HepG2 (cell line): ENCODE measurements around the gene SLC13A3. TPM values are rescaled to one million over a fixed set of nuclear protein-coding genes. Genes with fewer than 3 reads are reported as not detected.

ENCODE experiments used
- AGO1 ChIP-seq: fragments of 200-400 bp; formaldehyde crosslinking; IDR thresholded peaks from 2 replicates; pipeline ENCODE4 v1.6.1; 2017; ENCODE audit warnings: mild to moderate bottlenecking, low read depth, low read length, moderate library complexity; ENCODE audit not compliant: poor library complexity, severe bottlenecking
- AKNA ChIP-seq: sonication (generic); formaldehyde crosslinking; IDR thresholded peaks from 2 replicates; pipeline ENCODE4 v1.4.0; 2020; ENCODE audit warnings: missing genetic modification reagents, borderline replicate concordance
- DBP ChIP-seq: sonication (generic); formaldehyde crosslinking; IDR thresholded peaks from 2 replicates; pipeline ENCODE4 v1.4.0; 2020; ENCODE audit warnings: missing genetic modification reagents; ENCODE audit errors: not compliant biosample characterization
- FOXA3 ChIP-seq: IDR thresholded peaks from 2 replicates; pipeline ENCODE4 v1.6.1; 2016; ENCODE audit warnings: missing genetic modification reagents, missing compliant biosample characterization
- FOXC1 ChIP-seq: sonication (generic); formaldehyde crosslinking; IDR thresholded peaks from 2 replicates; pipeline ENCODE4 v1.8.0; 2022; ENCODE audit warnings: mild to moderate bottlenecking, missing genetic modification reagents, borderline replicate concordance
- NBN ChIP-seq: fragments of 450-650 bp; conservative IDR thresholded peaks from 2 replicates; pipeline ENCODE4 v1.6.1; 2017
- NFKB2 ChIP-seq: sonication (generic); formaldehyde crosslinking; IDR thresholded peaks from 2 replicates; pipeline ENCODE4 v1.4.0; 2020; ENCODE audit warnings: missing genetic modification reagents, borderline replicate concordance
- NFRKB ChIP-seq: fragments of 450-650 bp; IDR thresholded peaks from 2 replicates; pipeline ENCODE4 v1.6.1; 2017
- PTBP1 ChIP-seq: fragments of 200-400 bp; formaldehyde crosslinking; IDR thresholded peaks from 2 replicates; pipeline ENCODE4 v1.6.1; 2018; ENCODE audit warnings: low read length, low read depth; ENCODE audit not compliant: poor library complexity, severe bottlenecking
- REXO4 ChIP-seq: sonication (generic); formaldehyde crosslinking; IDR thresholded peaks from 2 replicates; pipeline ENCODE4 v1.8.0; 2022; ENCODE audit warnings: missing genetic modification reagents, mild to moderate bottlenecking, borderline replicate concordance
- ZHX2 ChIP-seq, 2 experiments: sonication (generic) in 1 of 2; formaldehyde crosslinking in 1 of 2; IDR thresholded peaks; 2 replicates each; pipeline versions ENCODE4 v1.6.1 to v1.9.0; 2014 to 2022; ENCODE audit warnings: antibody characterized with exemption in 1 of 2, borderline replicate concordance in 1 of 2, inconsistent platforms in 1 of 2, low read depth in 1 of 2, missing genetic modification reagents in 1 of 2
- ZMYM3 ChIP-seq: sonication (generic); formaldehyde crosslinking; IDR thresholded peaks from 2 replicates; pipeline ENCODE4 v1.5.1; 2020; ENCODE audit warnings: mild to moderate bottlenecking, missing genetic modification reagents
- ZNF350 ChIP-seq: sonication (generic); formaldehyde crosslinking; IDR thresholded peaks from 2 replicates; pipeline ENCODE4 v1.4.0; 2020; ENCODE audit warnings: mild to moderate bottlenecking, low read depth, missing genetic modification reagents, borderline replicate concordance
- ZNF556 ChIP-seq: sonication (generic); formaldehyde crosslinking; IDR thresholded peaks from 2 replicates; pipeline ENCODE4 v1.4.0; 2020; ENCODE audit warnings: mild to moderate bottlenecking, missing genetic modification reagents, borderline replicate concordance
- ZNF615 ChIP-seq: sonication (generic); formaldehyde crosslinking; IDR thresholded peaks from 2 replicates; pipeline ENCODE4 v1.5.0; 2020; ENCODE audit warnings: mild to moderate bottlenecking, missing genetic modification reagents, borderline replicate concordance
- ZNF644 ChIP-seq: IDR thresholded peaks from 2 replicates; pipeline ENCODE4 v1.6.1; 2016; ENCODE audit warnings: low read depth
- ZNF761 ChIP-seq: sonication (generic); formaldehyde crosslinking; conservative IDR thresholded peaks from 2 replicates; pipeline ENCODE4 v1.4.0; 2020; ENCODE audit warnings: mild to moderate bottlenecking, missing genetic modification reagents
- polyA plus RNA-seq, 8 experiments: library from polyadenylated mRNA; depleted of rRNA in 3 of 8; stranded (reverse) in 7 of 8; unstranded in 1 of 8; fragments of >200 nt; fragmentation: Illumina TruSeq in 4 of 8; extraction: Trizol in 4 of 8; gene quantifications; 2 replicates each; pipeline versions ENCODE4 v1.2.1 to v1.2.3, GENCODE V29; 2011 to 2016; ENCODE audit warnings: low read depth in 4 of 8, missing spikeins in 1 of 8, mixed read lengths in 1 of 8; ENCODE audit not compliant: insufficient read depth in 1 of 8
- total RNA-seq, 5 experiments: library from RNA; depleted of rRNA; stranded (reverse); fragments of >200 nt; fragmentation: Illumina TruSeq; extraction: Trizol; gene quantifications; 2 replicates each; pipeline ENCODE4 v1.2.3, GENCODE V29; 2016; ENCODE audit warnings: low read depth in 1 of 5

SLC13A3 gene
- total and polyA plus RNA-seq, 2 of the 13 experiments (the other 11 are each of a cell fraction or from before 2014, with no cell fraction given): 66.5 to 76.0 TPM

DNA sequence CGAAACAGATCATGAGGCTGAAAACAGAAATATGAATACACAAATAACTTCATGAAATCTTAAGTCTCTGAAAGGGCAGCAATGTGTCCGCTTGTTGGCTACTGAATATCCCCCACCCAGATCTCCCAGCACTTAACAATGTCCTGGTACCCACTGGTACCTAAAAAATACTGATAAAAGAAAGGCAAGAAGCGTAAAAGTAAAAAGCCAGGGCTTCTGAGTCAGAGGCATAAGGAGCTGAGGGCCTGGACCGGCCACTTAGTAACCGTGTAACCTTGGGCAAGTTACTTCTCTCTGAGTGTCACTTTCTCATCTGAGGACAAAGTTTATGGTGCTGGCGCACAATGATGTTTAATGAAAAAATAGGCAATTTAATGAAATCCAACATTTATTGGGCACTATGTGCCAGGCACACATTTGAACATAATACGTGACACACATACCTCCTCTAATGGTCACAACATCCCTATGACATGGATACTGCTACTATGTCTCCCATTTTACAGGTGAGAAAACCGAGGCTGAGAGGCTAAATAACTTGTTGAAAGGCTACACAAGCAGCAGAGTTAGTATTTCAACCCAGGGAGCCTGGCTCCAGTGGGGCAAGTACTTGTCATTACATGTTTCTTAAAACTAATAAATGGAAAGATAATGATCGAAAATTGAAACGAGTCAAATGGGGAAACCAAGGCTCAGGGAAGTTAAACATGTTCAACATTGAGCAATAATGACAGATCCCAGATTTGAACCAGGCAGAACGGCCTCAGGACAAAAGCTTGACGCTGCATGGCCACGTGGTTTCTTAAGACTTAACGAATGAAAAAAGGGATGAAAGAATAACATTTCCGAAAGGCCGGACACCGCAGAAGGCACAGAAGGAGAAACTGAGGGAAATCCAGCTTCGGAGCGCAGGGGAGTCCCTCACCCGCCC is 37.2 kb upstream of the SLC13A3 start (continued):
- TF ChIP-seq AKNA (CRISPR knock-in tag): peak; percentile 56
- no peak for TF ChIP-seq PTBP1
- no peak for TF ChIP-seq ZHX2 (IDR thresholded peaks at IDR 0.05; ENCODE audit: low read depth)
- TF ChIP-seq ZHX2 (CRISPR knock-in tag; IDR thresholded peaks at IDR 0.05; ENCODE audit: borderline replicate concordance): no peak; the same call in 1 of the 2 replicates
- TF ChIP-seq FOXA3 (CRISPR knock-in tag): no peak
- no peak for TF ChIP-seq ZNF350 (CRISPR knock-in tag)
- TF ChIP-seq ZNF556 (CRISPR knock-in tag): no peak
- TF ChIP-seq NFKB2 (CRISPR knock-in tag): no peak
- no peak for TF ChIP-seq ZNF644 (CRISPR knock-in tag)
- no peak for TF ChIP-seq AGO1
- TF ChIP-seq FOXC1 (CRISPR knock-in tag): no peak
- no peak for TF ChIP-seq NBN
- no peak for TF ChIP-seq NFRKB
- TF ChIP-seq ZMYM3 (CRISPR knock-in tag): peak; percentile 99
- no peak for TF ChIP-seq DBP (CRISPR knock-in tag)
- no peak for TF ChIP-seq ZNF761 (CRISPR knock-in tag)
- no peak for TF ChIP-seq ZNF615
- TF ChIP-seq REXO4 (CRISPR knock-in tag): no peak
